DND-41 (cell line): ENCODE measurements around the gene MTA1.

Source experiments
- ATAC-seq: fragments of 200-7000 bp; cut with Tn5 transposase; 3 replicates; pipeline ENCODE4 v1.9.1; 2021; ENCODE audit warnings: low read depth; ENCODE audit not compliant: insufficient read depth
- DNase-seq: peaks from one replicate; pipeline ENCODE4 v3.0.0-alpha.2; 2020
- H2AFZ ChIP-seq: 2 replicates; pipeline ENCODE4 v1.6.0; 2012; ENCODE audit warnings: low read depth, low read length
- H3K27ac ChIP-seq: 2 replicates; pipeline ENCODE4 v1.5.1; 2012; ENCODE audit warnings: low read length, inconsistent platforms
- H3K27me3 ChIP-seq: fragments of 200-600 bp; sonication (generic); 2 replicates; pipeline ENCODE4 v1.6.0; 2012; ENCODE audit warnings: low read length, mild to moderate bottlenecking, inconsistent platforms; ENCODE audit not compliant: insufficient read depth, poor library complexity
- H3K36me3 ChIP-seq: 2 replicates; pipeline ENCODE4 v1.5.1; 2012; ENCODE audit warnings: low read length, inconsistent platforms; ENCODE audit not compliant: insufficient read depth
- H3K4me1 ChIP-seq: 2 replicates; pipeline ENCODE4 v1.5.1; 2012; ENCODE audit warnings: mild to moderate bottlenecking, low read length; ENCODE audit not compliant: insufficient read depth
- H3K4me2 ChIP-seq: 2 replicates; pipeline ENCODE4 v1.6.0; 2012; ENCODE audit warnings: mild to moderate bottlenecking, moderate library complexity, low read length, inconsistent platforms; ENCODE audit not compliant: insufficient read depth
- H3K4me3 ChIP-seq, 2 experiments: fragments of 200-600 bp in 1 of 2; shearing (Covaris generic) in 1 of 2; 2 replicates each; pipeline ENCODE4 v1.5.1; 2012 to 2016; ENCODE audit warnings: inconsistent platforms in 2 of 2, low read length in 2 of 2, mild to moderate bottlenecking in 2 of 2, low read depth in 1 of 2, moderate library complexity in 1 of 2
- H3K79me2 ChIP-seq: 2 replicates; pipeline ENCODE4 v1.6.0; 2012; ENCODE audit warnings: low read length, inconsistent platforms; ENCODE audit not compliant: insufficient read depth
- H3K9ac ChIP-seq: 2 replicates; pipeline ENCODE4 v1.6.0; 2012; ENCODE audit warnings: low read depth, mild to moderate bottlenecking, inconsistent platforms, low read length, moderate library complexity
- H3K9me3 ChIP-seq: 2 replicates; pipeline ENCODE4 v1.5.1; 2012; ENCODE audit warnings: low read length, moderate library complexity, mild to moderate bottlenecking, inconsistent platforms; ENCODE audit not compliant: insufficient read depth, severe bottlenecking
- H4K20me1 ChIP-seq: 2 replicates; pipeline ENCODE4 v1.6.0; 2012; ENCODE audit warnings: low read length; ENCODE audit not compliant: insufficient read depth
- CTCF ChIP-seq: IDR thresholded peaks from 2 replicates; pipeline ENCODE4 v1.5.1; 2012; ENCODE audit warnings: borderline replicate concordance, low read length, moderate library complexity, mild to moderate bottlenecking; ENCODE audit not compliant: poor library complexity, severe bottlenecking; ENCODE audit errors: extremely low read depth
- EZH2 ChIP-seq: IDR thresholded peaks from 3 replicates; pipeline ENCODE4 v1.6.1; 2012; ENCODE audit warnings: borderline replicate concordance, low read depth, mild to moderate bottlenecking, moderate library complexity, low read length, inconsistent platforms; ENCODE audit not compliant: severe bottlenecking

The MTA1 gene

GRCh38 chr14:105484069-105484996 lies 64.7 kb downstream of the MTA1 start:
- TF ChIP-seq EZH2 (no peak), CTCF (no peak)
- ATAC-seq: no peak
- no peak overlapping the region for H3K4me3 ChIP-seq
- no peak overlapping the region for H3K27ac ChIP-seq
- H3K27me3 ChIP-seq: peaks cover 12% of the 10 kb centered on the region
- no peak overlapping the region for H2AFZ ChIP-seq
- H3K4me1 ChIP-seq: peaks cover 45% of the 10 kb centered on the region
- DNase-seq: no peak
- peaks cover 9% of the 10 kb centered on the region for H4K20me1 ChIP-seq
- no peak overlapping the region for H3K4me2 ChIP-seq
- no peak overlapping the region for H3K9ac ChIP-seq
- H3K9me3 ChIP-seq: no peaks in the 10 kb centered on the region
- no peaks in the 10 kb centered on the region for H3K36me3 ChIP-seq
- no peaks in the 10 kb centered on the region for H3K79me2 ChIP-seq

- Histone ChIP-seq H3K9ac (no peak overlapping the region), H4K20me1 (peaks cover 7% of the 10 kb centered on the region)
Observed at GRCh38 chr14:105484997-105485393, 65.4 kb downstream of the MTA1 start.

GRCh38 chr14:105485739-105486162 lies 66.1 kb downstream of the MTA1 start:
- ATAC-seq (no peak), DNase-seq (peak; percentile 39)
- H3K4me2 ChIP-seq: no peak overlapping the region
- H3K9ac ChIP-seq: no peak overlapping the region
- no peak overlapping the region for H3K4me3 ChIP-seq
- H3K27ac ChIP-seq: no peak overlapping the region
- H3K36me3 ChIP-seq: no peaks in the 10 kb centered on the region
- no peaks in the 10 kb centered on the region for H3K79me2 ChIP-seq
- H3K4me1 ChIP-seq: peaks cover 46% of the 10 kb centered on the region
- peaks cover 5% of the 10 kb centered on the region for H3K27me3 ChIP-seq
- TF ChIP-seq EZH2: no peak
- TF ChIP-seq CTCF: no peak
- no peak overlapping the region for H2AFZ ChIP-seq
- peaks cover 6% of the 10 kb centered on the region for H4K20me1 ChIP-seq
- H3K9me3 ChIP-seq: no peaks in the 10 kb centered on the region

More at GRCh38 chr14:105484997-105485393, 65.4 kb downstream of the MTA1 start:
- no peak for TF ChIP-seq EZH2
- no peak for TF ChIP-seq CTCF
- no peaks in the 10 kb centered on the region for H3K9me3 ChIP-seq
- no peak overlapping the region for H2AFZ ChIP-seq
- H3K36me3 ChIP-seq: no peaks in the 10 kb centered on the region
- no peak overlapping the region for H3K4me3 ChIP-seq
- no peaks in the 10 kb centered on the region for H3K79me2 ChIP-seq
- ATAC-seq (no peak), DNase-seq (no peak)
- peaks cover 5% of the 10 kb centered on the region for H3K27me3 ChIP-seq
- no peak overlapping the region for H3K4me2 ChIP-seq
- H3K4me1 ChIP-seq: peaks cover 48% of the 10 kb centered on the region
- no peak overlapping the region for H3K27ac ChIP-seq
